ENCODE results near the gene RPTOR. TPM values are rescaled to one million over a fixed set of nuclear protein-coding genes. Genes with fewer than 3 reads are reported as not detected.

Gene RPTOR
- total and polyA plus RNA-seq, 4 donors = 12.4 to 46.1 (median 29.7) TPM

DNA sequence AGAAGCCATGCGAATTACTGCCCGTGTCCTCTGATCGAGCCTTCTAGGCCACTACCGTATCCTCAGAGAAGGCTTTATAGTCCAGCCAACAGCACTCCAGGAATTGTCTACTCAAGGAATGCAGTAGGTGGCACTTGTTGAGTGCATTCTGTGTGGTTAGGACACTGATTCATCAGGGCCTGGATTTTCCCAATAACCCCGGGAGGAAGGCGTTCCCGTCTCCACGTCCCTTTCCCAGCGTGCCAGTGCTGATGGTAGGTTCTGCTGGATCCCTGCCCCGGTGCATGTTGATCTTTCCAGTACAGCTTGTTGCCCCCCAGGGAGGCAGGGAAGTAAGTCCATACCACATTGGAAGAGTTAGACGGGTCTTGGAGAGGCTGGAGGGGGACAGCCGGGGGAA is 122.2 kb downstream of the RPTOR start:
- ATAC-seq (ENCODE audit: insufficient read depth, low FRiP score) (no peak), DNase-seq (no peak)
- Histone ChIP-seq H3K4me1 (ENCODE audit: control insufficient read depth in 5 of 5, insufficient read depth in 5 of 5, low read length in 5 of 5) (peaks cover 3 to 31% (median 22%) of the 10 kb centered on the region in 5 donors), H3K9ac (ENCODE audit: insufficient read depth in 1 of 2, low read length in 2 of 2) (no peak overlapping the region), H3K9me3 (ENCODE audit: control insufficient read depth in 4 of 4, insufficient read depth in 3 of 4, low read length in 3 of 4) (no peaks in the 10 kb centered on the region), H3K36me3 (ENCODE audit: control insufficient read depth in 4 of 4, insufficient read depth in 4 of 4, low read length in 4 of 4) (peaks cover 0 to 2% (median 0%) of the 10 kb centered on the region in 4 donors), H3K27me3 (ENCODE audit: control insufficient read depth in 3 of 3, insufficient read depth in 3 of 3, low read length in 2 of 3) (no peaks in the 10 kb centered on the region), H3K4me3 (no peak overlapping the region), H3K27ac (ENCODE audit: low read depth in 1 of 2, low read length in 1 of 2) (no peak overlapping the region)
- TF ChIP-seq, protein P1, sequence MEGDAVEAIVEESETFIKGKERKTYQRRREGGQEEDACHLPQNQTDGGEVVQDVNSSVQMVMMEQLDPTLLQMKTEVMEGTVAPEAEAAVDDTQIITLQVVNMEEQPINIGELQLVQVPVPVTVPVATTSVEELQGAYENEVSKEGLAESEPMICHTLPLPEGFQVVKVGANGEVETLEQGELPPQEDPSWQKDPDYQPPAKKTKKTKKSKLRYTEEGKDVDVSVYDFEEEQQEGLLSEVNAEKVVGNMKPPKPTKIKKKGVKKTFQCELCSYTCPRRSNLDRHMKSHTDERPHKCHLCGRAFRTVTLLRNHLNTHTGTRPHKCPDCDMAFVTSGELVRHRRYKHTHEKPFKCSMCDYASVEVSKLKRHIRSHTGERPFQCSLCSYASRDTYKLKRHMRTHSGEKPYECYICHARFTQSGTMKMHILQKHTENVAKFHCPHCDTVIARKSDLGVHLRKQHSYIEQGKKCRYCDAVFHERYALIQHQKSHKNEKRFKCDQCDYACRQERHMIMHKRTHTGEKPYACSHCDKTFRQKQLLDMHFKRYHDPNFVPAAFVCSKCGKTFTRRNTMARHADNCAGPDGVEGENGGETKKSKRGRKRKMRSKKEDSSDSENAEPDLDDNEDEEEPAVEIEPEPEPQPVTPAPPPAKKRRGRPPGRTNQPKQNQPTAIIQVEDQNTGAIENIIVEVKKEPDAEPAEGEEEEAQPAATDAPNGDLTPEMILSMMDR (IDR thresholded peaks at IDR 0.05; ENCODE audit: control extremely low read depth, extremely low read depth) = no peak
- 97 to 98% methylated on average over 12 of the region's 12 CpGs for WGBS, 2 donors

DNA sequence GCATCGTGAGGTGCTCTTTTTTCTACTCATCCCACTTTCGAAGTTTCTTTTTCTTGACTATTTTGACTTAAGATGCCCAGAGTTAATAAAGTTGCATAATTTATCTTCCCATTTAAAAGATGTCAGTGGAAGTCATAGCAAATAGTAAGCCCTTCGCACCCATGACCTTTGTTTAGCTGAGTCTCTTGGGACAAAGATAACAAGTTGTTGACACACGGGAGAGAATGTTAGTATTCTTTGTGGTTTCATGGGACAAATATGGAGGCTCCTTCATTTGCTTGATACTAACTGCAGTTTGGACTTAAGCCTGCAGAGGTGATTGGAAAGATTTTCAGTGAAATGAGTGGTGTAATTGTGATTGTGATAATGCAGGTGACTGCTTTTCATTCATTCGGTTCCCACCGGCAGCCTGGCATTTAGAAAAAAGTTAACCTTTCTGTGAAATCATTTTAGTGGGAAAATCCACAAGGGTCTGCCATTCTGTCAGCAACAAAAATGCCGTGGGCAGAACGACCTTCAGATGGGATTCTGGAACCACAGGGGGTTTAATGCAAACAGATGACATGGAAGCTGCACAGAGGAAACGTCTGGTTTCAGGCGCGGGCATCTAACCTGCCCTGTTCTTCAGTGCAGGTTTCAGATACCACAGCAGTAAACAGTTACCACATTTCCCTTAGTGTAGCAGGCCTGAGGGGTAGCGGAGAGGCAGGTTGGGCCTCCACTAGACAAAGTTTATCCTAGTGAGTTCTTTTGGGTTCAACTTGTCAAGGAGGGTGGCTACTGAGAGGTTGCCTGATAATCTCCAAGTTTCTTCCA is 123.0 kb downstream of the RPTOR start:
- WGBS, 2 donors = 70 to 84% methylated on average over 12 of the region's 12 CpGs

DNA sequence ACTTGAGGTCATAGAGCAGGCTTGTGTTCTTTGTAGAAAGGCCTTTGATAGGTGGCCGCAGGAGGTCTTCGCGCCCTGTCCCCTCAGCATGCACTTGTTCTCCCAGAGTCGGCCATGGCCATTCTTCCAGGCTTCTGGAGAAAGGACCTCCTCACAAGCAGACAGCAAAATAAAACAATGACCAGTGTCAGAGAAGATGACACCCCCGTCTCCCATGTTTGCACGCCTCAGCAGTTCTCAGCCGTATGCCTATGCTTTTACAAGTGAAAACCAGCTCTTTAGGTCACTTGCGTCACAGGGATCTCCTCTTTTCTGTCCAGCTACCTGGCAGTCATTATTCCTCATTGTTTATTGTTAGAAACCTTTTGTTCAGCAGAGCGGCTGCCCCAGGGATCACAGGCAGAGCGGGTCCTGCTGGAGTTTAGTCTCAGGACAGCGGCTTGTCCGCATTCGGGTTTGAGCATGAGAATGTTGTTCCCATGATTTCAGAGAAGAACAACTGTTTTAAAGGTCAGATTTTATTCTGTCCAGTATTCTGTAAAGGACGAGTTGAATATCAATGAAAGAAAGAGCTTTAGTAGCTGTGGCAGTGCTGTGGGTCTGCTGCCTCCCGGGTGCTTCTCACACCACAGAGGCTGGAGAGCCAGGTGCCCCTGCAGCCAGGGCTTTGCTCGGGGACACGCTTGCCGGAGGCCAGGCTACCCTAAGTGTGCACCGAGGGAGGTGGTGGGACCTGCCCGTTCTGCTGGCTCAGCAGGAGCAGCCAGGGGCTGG is 123.9 kb downstream of the RPTOR start:
- no peak overlapping the region for H3K9ac ChIP-seq (ENCODE audit: insufficient read depth in 1 of 2, low read length in 2 of 2)

More for the DNA sequence above, 123.0 kb downstream of the RPTOR start:
- Histone ChIP-seq H3K4me1 (ENCODE audit: control insufficient read depth in 5 of 5, insufficient read depth in 5 of 5, low read length in 5 of 5) (peaks cover 3 to 36% (median 26%) of the 10 kb centered on the region in 5 donors), H3K36me3 (ENCODE audit: control insufficient read depth in 4 of 4, insufficient read depth in 4 of 4, low read length in 4 of 4) (peaks cover 0 to 2% (median 0%) of the 10 kb centered on the region in 4 donors), H3K27me3 (ENCODE audit: control insufficient read depth in 3 of 3, insufficient read depth in 3 of 3, low read length in 2 of 3) (no peaks in the 10 kb centered on the region), H3K9ac (ENCODE audit: insufficient read depth in 1 of 2, low read length in 2 of 2) (no peak overlapping the region), H3K27ac (ENCODE audit: low read depth in 1 of 2, low read length in 1 of 2) (no peak overlapping the region), H3K4me3 (no peak overlapping the region), H3K9me3 (ENCODE audit: control insufficient read depth in 4 of 4, insufficient read depth in 3 of 4, low read length in 3 of 4) (no peaks in the 10 kb centered on the region)
- TF ChIP-seq, protein P1 (IDR thresholded peaks at IDR 0.05; ENCODE audit: control extremely low read depth, extremely low read depth) = no peak
- DNase-seq (no peak), ATAC-seq (ENCODE audit: insufficient read depth, low FRiP score) (no peak)

More for the DNA sequence above, 123.9 kb downstream of the RPTOR start:
- H3K27ac ChIP-seq (ENCODE audit: low read depth in 1 of 2, low read length in 1 of 2) = no peak overlapping the region
- ATAC-seq (ENCODE audit: insufficient read depth, low FRiP score) (no peak), DNase-seq (no peak)
- peaks cover 0 to 2% (median 0%) of the 10 kb centered on the region in 4 donors for H3K36me3 ChIP-seq (ENCODE audit: control insufficient read depth in 4 of 4, insufficient read depth in 4 of 4, low read length in 4 of 4)
- no peaks in the 10 kb centered on the region for H3K9me3 ChIP-seq (ENCODE audit: control insufficient read depth in 4 of 4, insufficient read depth in 3 of 4, low read length in 3 of 4)
- 90 to 92% methylated on average over 20 of the region's 20 CpGs for WGBS, 2 donors
- H3K4me1 ChIP-seq (ENCODE audit: control insufficient read depth in 5 of 5, insufficient read depth in 5 of 5, low read length in 5 of 5) = peaks cover 3 to 41% (median 30%) of the 10 kb centered on the region in 5 donors
- TF ChIP-seq, protein P1 (IDR thresholded peaks at IDR 0.05; ENCODE audit: control extremely low read depth, extremely low read depth) = no peak
- no peak overlapping the region for H3K4me3 ChIP-seq
- H3K27me3 ChIP-seq (ENCODE audit: control insufficient read depth in 3 of 3, insufficient read depth in 3 of 3, low read length in 2 of 3) = no peaks in the 10 kb centered on the region

All from lung (tissue), 12 donors.